ENCODE results near the gene PLXDC1.
A peak's percentile ranks its signal among the peaks of the same experiment; 100 is the strongest.

The PLXDC1 gene

DNA sequence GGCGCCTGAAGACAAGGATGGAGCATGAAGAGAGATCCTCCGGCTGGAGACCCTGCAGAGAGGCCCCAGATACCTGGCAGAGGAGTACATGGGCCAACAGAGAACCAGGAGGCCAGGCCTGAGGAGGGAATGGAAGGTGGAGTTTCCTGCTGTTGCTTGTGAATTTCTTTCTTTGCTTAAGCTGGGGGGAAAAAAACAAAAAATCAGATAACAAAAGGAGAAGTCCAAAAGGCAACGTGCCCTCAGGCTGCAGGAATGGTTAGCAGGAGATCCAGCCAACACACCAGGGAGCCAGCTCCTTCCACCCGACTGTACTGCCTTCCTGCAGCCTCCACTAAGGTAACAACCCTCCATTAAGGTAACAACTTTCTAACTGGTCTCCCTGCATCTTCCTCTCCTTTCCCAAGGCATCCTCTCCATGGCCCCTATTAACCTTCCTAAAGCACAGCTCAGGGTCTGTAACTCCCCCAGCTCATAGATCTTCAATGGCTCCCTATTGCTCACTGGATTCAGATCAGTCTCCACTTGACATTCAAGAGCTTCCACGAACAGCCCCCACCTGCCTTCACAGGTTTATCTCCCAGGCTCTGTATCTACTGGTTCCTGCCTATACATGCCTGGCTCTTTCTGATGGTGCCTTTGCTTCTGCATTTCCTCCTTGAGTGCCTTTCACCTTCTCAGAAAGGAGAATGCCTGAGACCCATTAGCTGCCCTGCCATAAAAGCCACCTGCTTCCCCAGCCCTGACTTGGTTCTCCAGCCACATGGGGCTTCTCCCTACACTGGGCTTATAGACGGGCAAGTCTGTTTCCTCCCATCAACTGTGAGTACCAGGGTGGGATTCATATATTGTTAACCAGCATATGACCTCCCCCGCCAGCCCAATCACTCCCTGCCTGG lies 15.2 kb upstream of the PLXDC1 start:
- no peak overlapping the region for H3K4me3 ChIP-seq
- H3K9me3 ChIP-seq, result no peaks in the 10 kb centered on the region
- peaks cover 0 to 26% (median 13%) of the 10 kb centered on the region in 4 donors for H3K4me1 ChIP-seq
- no peaks in the 10 kb centered on the region for H3K36me3 ChIP-seq
- DNase-seq, result no peak
- intact Hi-C loops (cut with DNase I; ENCODE audit: low total_unique reads), result loop anchor here (10.0 kb wide), 2 partner anchors 68 to 292 kb away; partner anchors contain the start of gene LASP1
- H3K27ac ChIP-seq, result no peak overlapping the region
- no peaks in the 10 kb centered on the region for H3K27me3 ChIP-seq
- TF ChIP-seq, protein P1, sequence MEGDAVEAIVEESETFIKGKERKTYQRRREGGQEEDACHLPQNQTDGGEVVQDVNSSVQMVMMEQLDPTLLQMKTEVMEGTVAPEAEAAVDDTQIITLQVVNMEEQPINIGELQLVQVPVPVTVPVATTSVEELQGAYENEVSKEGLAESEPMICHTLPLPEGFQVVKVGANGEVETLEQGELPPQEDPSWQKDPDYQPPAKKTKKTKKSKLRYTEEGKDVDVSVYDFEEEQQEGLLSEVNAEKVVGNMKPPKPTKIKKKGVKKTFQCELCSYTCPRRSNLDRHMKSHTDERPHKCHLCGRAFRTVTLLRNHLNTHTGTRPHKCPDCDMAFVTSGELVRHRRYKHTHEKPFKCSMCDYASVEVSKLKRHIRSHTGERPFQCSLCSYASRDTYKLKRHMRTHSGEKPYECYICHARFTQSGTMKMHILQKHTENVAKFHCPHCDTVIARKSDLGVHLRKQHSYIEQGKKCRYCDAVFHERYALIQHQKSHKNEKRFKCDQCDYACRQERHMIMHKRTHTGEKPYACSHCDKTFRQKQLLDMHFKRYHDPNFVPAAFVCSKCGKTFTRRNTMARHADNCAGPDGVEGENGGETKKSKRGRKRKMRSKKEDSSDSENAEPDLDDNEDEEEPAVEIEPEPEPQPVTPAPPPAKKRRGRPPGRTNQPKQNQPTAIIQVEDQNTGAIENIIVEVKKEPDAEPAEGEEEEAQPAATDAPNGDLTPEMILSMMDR (IDR thresholded peaks at IDR 0.05), result no peak

DNA sequence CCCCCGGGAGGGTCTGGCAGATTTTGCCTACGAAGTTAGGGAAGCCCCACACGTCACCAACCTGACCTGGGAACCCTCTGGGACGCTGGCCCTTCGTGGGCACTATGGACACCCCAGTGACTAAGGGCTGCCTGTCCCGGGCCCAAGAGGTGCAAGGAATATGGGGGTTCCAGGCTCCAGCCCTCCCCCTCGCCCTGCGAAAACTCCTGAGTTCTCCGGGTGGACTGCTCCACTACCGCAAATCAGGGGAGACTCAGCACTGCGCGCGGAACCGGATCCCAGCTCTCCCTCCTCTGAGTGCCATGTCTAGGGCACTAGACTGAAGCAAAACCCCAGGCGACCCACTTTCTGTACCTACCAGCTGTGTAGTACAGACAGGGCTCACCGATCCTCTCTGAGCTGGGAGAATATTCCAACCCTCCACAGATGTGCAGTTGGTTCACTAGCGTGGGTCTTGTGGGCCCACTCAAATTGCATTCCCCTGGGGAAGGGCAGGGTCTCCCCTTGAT lies 14.5 kb upstream of the PLXDC1 start, which contains the start of gene ARL5C:
ARL5C (minus strand) TSS at position 321 of the 509 bp plus-strand sequence. CDS start 401 bp downstream, outside the sequence.
- intact Hi-C loops (cut with DNase I; ENCODE audit: low total_unique reads), result loop anchor here (10.0 kb wide), 2 partner anchors 69 to 291 kb away; partner anchors contain the start of gene LASP1
- H3K9me3 ChIP-seq, result no peaks in the 10 kb centered on the region
- H3K4me1 ChIP-seq, result peaks cover 0 to 26% (median 13%) of the 10 kb centered on the region in 4 donors
- TF ChIP-seq, protein P1 (IDR thresholded peaks at IDR 0.05), result no peak
- H3K4me3 ChIP-seq, result peak within 1 kb of the TSS; percentile 43 to 60
- peak within 1 kb of the TSS in 1 of 2 donors; percentile 16 for H3K27ac ChIP-seq
- H3K36me3 ChIP-seq, result no peaks in the 10 kb centered on the region
- no peaks in the 10 kb centered on the region for H3K27me3 ChIP-seq
- DNase-seq, result no peak

DNA sequence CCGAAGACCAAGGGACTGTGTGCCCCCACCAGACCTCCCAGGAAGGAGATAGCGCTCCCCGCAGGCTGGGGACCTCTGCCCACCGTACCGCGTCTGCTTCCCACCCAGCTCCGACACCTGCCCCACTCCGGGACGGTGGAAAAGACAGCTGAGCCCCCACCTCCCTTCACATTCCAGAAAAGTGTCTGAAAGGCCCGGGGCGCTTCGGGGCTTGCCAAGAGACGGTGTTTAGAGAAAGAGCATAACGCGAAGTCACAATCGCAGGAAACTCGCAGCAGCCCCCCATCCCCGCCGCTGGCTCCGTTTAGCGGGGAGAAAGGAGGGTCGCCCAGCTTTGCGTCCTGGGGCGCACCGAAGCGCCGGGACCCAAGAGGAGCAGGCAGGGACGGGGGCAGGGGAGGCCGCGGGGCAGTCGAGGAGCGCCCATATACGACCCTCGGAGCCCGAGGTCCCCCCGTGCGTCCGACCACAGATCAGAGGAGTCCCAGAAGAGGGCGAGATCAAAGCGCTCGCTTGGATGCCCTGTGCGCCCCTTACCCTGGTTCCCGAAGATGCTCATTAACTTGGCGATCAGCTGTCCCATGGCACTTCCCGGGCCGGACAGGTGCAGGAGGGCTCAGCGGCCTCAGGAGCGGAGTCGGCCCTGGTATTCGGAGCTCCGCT lies 13.9 kb upstream of the PLXDC1 start:
- TF ChIP-seq, protein P1 (IDR thresholded peaks at IDR 0.05), result no peak
- no peaks in the 10 kb centered on the region for H3K9me3 ChIP-seq
- H3K4me3 ChIP-seq, result peak overlapping the region; percentile 43 to 60
- H3K36me3 ChIP-seq, result no peaks in the 10 kb centered on the region
- H3K4me1 ChIP-seq, result peaks cover 0 to 26% (median 13%) of the 10 kb centered on the region in 4 donors
- DNase-seq, result no peak
- H3K27ac ChIP-seq, result peak overlapping the region in 1 of 2 donors; percentile 16
- H3K27me3 ChIP-seq, result no peaks in the 10 kb centered on the region
- intact Hi-C loops (cut with DNase I; ENCODE audit: low total_unique reads), result loop anchor here (10.0 kb wide), 2 partner anchors 69 to 291 kb away; partner anchors contain the start of gene LASP1

DNA sequence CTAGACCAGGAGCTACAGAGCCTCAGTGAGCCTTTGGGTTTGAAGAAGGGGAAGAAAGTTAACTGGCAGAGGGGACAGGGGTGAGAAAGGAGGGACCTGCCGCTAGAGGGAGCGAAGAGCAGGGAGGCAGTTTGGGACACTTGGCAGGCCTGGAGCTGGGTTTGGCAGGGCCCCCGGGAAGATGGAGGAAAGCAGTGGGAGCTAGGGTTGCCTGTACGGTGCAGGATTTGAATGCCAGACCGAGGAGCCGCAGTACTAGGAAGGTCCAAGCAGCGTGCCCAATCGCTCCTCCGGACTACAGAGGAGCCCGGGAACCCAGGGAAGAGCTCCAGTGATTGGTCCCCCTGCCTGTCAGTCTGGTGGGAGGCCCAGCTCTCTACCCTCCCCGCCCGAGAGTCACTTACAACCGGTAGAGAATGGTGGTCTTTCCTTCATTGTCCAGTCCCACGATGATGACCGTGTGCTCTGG lies 13.3 kb upstream of the PLXDC1 start:
- Histone ChIP-seq H3K27me3 (no peaks in the 10 kb centered on the region), H3K4me1 (peaks cover 0 to 26% (median 13%) of the 10 kb centered on the region in 4 donors), H3K36me3 (no peaks in the 10 kb centered on the region), H3K4me3 (peak overlapping the region; percentile 43 to 60), H3K27ac (peak overlapping the region in 1 of 2 donors; percentile 16), H3K9me3 (no peaks in the 10 kb centered on the region)
- TF ChIP-seq, protein P1 (IDR thresholded peaks at IDR 0.05), result peak; percentile 74 to 85
- DNase-seq, result peak; percentile 90 to 96
- intact Hi-C loops (cut with DNase I; ENCODE audit: low total_unique reads), result loop anchor here (10.0 kb wide), 2 partner anchors 70 to 290 kb away; partner anchors contain the start of gene LASP1

DNA sequence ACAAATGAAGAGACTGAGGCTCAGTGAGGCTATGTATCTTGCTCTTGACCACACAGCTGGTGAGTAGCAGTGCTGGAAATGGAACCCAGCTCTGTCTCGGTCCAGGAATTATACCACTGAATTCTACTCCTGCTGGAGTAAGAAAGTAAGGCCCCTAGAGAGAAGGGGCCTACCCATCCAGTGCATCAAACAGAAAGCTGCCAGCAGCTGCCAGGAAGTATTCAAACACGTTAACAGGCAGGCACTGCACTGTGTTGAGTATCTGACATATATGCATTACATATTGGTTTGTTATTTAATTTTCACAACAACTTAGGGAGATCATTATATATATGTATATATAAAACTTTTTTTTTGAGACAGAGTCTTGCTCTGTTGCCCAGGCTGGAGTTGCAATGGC lies 10.5 kb upstream of the PLXDC1 start:
- TF ChIP-seq, protein P1 (IDR thresholded peaks at IDR 0.05), result no peak
- no peaks in the 10 kb centered on the region for H3K36me3 ChIP-seq
- no peaks in the 10 kb centered on the region for H3K27me3 ChIP-seq
- no peak overlapping the region for H3K4me3 ChIP-seq
- no peak for DNase-seq
- H3K27ac ChIP-seq, result no peak overlapping the region
- intact Hi-C loops (cut with DNase I; ENCODE audit: low total_unique reads), result loop anchor here (10.0 kb wide), 2 partner anchors 73 to 287 kb away; partner anchors contain the start of gene LASP1
- no peaks in the 10 kb centered on the region for H3K9me3 ChIP-seq
- H3K4me1 ChIP-seq, result peaks cover 0 to 26% (median 13%) of the 10 kb centered on the region in 4 donors

Data from tibial artery (tissue), 4 donors.